HL-60 (cell line): Measurements from ENCODE around the gene KRTAP1-5.

Source experiments
- CTCF ChIP-seq: IDR thresholded peaks from one replicate; pipeline ENCODE4 v1.5.1; 2011; ENCODE audit warnings: low read length, control low read depth, inconsistent platforms; ENCODE audit not compliant: insufficient read depth
- GABPA ChIP-seq: IDR thresholded peaks from 2 replicates; pipeline ENCODE4 v1.6.1; 2012; ENCODE audit warnings: low read depth
- POLR2AphosphoS5 ChIP-seq: IDR thresholded peaks from 2 replicates; pipeline ENCODE4 v1.6.1; 2012; ENCODE audit warnings: low read depth
- REST ChIP-seq: IDR thresholded peaks from 2 replicates; pipeline ENCODE4 v1.6.1; 2012; ENCODE audit warnings: low read depth; ENCODE audit not compliant: insufficient replicate concordance
- SPI1 ChIP-seq: IDR thresholded peaks from 2 replicates; pipeline ENCODE4 v1.6.1; 2012; ENCODE audit warnings: low read depth, mild to moderate bottlenecking, borderline replicate concordance

- no peak for TF ChIP-seq CTCF
- TF ChIP-seq POLR2AphosphoS5, result no peak
- no peak for TF ChIP-seq GABPA
- TF ChIP-seq REST, result no peak
- no peak for TF ChIP-seq SPI1
These were observed 25.6 kb upstream of the KRTAP1-5 start for GRCh38 chr17:41052566-41052965.
